Rectal smooth muscle tissue (tissue), 1 donor: Measurements from ENCODE around the gene MS4A7.

ENCODE experiments used
- H3K27ac ChIP-seq: one replicate; pipeline ENCODE4 v1.7.0; 2013; ENCODE audit warnings: low read depth, low read length, inconsistent platforms
- H3K27me3 ChIP-seq: one replicate; pipeline ENCODE4 v1.7.0; 2013; ENCODE audit warnings: low read length; ENCODE audit not compliant: control insufficient read depth, insufficient read depth
- H3K36me3 ChIP-seq: one replicate; pipeline ENCODE4 v1.7.0; 2013; ENCODE audit warnings: low read length; ENCODE audit not compliant: control insufficient read depth, insufficient read depth
- H3K4me1 ChIP-seq: one replicate; pipeline ENCODE4 v1.7.0; 2013; ENCODE audit warnings: low read length; ENCODE audit not compliant: control insufficient read depth, insufficient read depth
- H3K4me3 ChIP-seq: one replicate; pipeline ENCODE4 v1.7.0; 2013; ENCODE audit warnings: low read length
- H3K9ac ChIP-seq: one replicate; pipeline ENCODE4 v1.7.0; 2013; ENCODE audit warnings: low read length

MS4A7 gene

DNA sequence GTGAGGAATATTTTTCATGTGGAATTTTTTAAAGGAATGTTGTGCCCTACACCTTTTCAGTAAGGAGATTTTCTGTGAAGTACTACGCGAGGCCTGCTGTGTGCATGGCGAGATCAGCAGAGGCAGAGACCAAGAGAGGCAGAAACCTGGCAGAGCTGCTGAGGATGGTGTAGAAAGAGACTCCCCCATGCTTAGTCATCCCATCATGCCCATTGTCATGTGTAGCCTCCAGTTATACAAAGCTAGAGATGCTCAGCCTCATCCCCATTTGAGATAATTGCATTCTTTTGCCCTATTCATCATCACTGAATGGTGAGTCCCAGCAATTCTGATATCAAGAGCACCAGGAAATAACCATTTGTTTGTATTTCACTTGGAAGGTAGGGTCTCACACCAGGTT is 3.0 kb upstream of the MS4A7 start:
- Histone ChIP-seq H3K27ac (no peak overlapping the region), H3K27me3 (no peaks in the 10 kb centered on the region), H3K36me3 (no peaks in the 10 kb centered on the region), H3K4me3 (no peak overlapping the region), H3K4me1 (no peaks in the 10 kb centered on the region), H3K9ac (no peak overlapping the region)

DNA sequence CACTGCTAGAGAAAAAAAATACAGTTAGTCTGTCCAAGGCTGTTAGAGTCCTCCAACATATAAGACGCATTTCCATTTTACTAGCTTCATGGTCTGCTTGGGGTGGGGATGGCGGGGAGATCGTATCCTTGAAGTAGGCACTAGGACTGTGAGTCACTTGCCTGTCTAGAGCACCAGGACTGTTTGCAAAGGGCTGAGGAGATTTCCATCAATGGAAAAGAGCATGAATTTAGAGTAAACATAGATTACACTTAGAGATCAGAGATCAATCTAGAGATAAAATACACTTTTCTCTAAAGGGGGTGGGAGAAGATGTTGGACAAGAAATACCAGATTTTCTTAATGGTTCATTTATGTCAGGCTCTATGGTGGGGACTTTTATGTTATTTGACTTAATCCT is 1.7 kb upstream of the MS4A7 start:
- Histone ChIP-seq H3K4me3 (no peak overlapping the region), H3K4me1 (no peaks in the 10 kb centered on the region), H3K9ac (no peak overlapping the region), H3K36me3 (no peaks in the 10 kb centered on the region), H3K27me3 (no peaks in the 10 kb centered on the region), H3K27ac (no peak overlapping the region)

DNA sequence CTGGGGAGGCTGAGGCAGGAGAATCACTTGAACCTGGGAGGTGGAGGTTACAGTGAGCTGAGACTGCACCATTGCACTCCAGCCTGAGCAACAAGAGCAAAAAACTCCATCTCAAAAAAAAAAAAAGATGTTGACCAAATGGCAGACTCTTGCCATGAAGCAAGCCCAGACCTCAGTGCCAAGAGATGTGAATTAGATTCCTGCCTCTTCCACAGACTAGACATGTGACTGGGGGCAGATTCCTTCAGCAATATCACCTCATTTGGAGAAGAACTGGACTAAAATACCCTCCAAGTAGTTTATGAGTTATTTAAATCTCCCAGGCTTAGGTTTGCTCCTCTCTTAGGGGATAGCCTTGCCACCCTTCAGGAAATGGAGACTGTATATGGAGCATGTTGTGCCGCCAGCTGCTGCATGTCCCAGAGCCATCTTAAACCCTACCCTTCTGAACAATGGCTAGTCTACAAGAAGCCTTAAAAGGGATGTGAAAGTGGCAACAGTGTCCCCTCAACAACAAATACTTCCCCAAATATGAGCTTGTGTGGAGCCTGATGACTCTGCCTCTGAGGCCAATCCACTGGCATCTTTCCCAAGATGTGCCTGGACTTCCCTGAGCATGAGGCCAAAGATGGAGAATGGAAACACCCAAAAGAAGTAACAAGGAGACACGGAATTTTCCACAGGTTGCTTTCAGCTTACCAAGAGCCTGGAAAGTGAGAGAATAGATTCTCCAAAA is 763 bp upstream of the MS4A7 start:
- H3K4me1 ChIP-seq: no peaks in the 10 kb centered on the region
- no peaks in the 10 kb centered on the region for H3K36me3 ChIP-seq
- H3K27me3 ChIP-seq: no peaks in the 10 kb centered on the region
- H3K27ac ChIP-seq: no peak overlapping the region
- no peak overlapping the region for H3K9ac ChIP-seq
- H3K4me3 ChIP-seq: no peak overlapping the region

DNA sequence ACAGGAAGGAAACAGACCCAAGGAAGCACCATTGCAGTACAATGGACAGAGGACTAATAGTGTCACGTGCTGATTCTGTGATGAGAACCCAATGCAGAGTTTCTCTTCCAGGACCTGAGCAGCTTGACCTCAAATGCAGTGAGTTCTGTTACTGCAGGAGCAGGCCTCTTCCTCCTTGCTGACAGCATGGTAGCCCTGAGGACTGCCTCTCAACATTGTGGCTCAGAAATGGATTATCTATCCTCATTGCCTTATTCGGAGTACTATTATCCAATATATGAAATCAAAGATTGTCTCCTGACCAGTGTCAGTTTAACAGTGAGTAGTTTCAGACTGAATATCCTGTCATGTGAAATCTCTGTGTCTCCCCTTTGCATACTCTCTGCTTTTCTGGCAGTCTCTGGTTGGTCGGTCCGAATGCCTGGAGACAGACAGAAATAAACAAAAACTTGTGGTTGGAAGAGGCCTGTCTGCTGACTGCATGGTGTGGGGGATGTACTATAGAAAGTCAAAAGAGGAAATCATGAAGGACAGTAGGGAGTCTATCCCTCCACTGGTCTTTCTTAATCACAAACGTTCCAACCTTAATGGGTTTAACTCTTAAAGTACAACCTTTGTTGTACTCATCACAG is 11.1 kb downstream of the MS4A7 start:
- no peak overlapping the region for H3K27ac ChIP-seq
- no peak overlapping the region for H3K4me3 ChIP-seq
- H3K4me1 ChIP-seq: no peaks in the 10 kb centered on the region
- no peaks in the 10 kb centered on the region for H3K36me3 ChIP-seq
- H3K9ac ChIP-seq: no peak overlapping the region
- no peaks in the 10 kb centered on the region for H3K27me3 ChIP-seq

DNA sequence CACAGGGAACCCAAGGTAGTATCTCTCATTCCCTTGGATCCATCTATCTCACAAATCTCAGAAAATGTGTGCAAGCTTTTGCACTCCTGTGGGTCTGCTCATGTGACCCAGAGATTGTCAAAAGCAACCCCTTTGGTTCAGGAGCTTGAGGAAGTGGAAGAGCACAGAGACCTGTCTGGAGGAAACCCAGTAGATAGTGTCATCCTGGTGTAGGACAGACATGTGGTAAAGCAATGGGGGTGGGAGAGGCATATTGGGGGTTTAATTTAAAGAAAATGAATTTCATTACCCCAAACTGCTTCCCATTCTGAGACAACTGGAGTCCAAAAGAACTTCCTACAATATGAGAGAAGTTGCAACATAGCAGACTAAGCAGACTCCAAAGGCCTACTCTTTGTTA is 12.1 kb downstream of the MS4A7 start:
- no peaks in the 10 kb centered on the region for H3K27me3 ChIP-seq
- H3K36me3 ChIP-seq: no peaks in the 10 kb centered on the region
- H3K4me3 ChIP-seq: no peak overlapping the region
- no peaks in the 10 kb centered on the region for H3K4me1 ChIP-seq
- H3K27ac ChIP-seq: no peak overlapping the region
- no peak overlapping the region for H3K9ac ChIP-seq

DNA sequence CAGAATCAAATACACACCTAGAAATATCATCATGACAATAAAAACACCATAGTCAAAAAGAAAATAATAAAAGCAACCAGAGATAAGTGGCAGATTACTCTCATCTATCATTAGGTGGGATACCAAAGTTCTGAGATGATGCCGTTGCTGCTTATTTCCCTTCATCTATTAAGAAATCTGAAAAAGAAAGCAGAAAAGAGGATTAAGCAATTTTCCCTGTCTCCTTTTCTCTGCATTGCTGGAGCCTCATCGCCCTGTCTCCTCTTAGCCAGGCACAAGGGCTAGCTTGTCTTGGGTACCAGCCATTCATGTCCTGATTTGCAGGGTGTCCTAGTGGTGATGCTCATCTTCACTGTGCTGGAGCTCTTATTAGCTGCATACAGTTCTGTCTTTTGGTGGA is 14.0 kb downstream of the MS4A7 start:
- Histone ChIP-seq H3K4me3 (no peak overlapping the region), H3K27me3 (no peaks in the 10 kb centered on the region), H3K27ac (no peak overlapping the region), H3K36me3 (no peaks in the 10 kb centered on the region), H3K9ac (no peak overlapping the region), H3K4me1 (no peaks in the 10 kb centered on the region)

DNA sequence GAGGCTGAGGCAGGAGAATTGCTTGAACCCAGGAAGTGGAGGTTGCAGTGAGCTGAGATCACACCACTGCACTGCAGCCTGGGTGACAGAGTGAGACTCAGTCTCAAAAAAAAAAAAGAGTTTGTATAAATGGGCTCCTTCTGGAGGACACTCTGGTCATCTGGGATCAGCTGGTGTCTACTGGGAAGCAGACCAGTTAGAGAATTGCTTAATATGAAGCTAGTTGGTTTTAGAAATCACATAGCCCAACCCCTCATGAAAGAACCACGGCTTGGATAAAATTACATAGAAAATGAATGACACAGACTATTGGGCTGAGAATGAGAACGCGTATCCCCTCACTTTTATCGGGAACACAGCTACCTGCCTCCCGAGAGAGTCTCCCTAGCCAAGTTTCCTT is 14.7 kb downstream of the MS4A7 start:
- no peaks in the 10 kb centered on the region for H3K36me3 ChIP-seq
- H3K27me3 ChIP-seq: no peaks in the 10 kb centered on the region
- H3K27ac ChIP-seq: no peak overlapping the region
- H3K4me1 ChIP-seq: no peaks in the 10 kb centered on the region
- no peak overlapping the region for H3K9ac ChIP-seq
- no peak overlapping the region for H3K4me3 ChIP-seq

DNA sequence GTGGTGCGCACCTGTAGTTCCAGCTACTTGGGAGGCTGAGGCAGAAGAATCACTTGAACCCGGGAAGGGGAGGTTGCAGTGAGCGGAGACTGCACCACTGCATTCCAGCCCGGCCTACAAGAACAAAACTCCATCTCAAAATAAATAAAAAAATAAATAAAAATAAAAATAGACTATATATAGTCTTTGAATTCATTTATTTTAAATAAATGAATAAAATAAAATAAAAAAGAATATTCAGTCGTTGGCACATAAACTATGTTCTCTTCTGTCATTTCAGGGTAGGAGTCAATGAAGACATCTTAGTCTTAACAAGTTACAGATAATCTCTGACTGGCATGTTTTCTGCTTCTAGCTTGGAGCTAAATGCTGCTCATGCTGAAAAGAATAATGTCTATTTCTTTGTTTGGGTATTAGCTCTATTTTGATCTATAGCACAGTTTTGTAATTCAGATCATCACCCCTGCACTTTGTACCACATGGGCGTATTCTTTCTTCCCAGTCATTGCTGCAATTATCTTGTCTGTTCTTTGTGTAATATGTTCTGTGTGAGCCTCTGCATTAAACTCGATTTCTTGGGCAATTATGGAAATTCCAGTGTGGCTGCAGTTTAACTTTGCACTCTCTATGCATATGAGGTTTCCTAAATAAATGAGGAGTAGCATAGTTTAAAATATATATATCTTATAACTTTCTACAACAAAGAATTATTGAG is 16.5 kb downstream of the MS4A7 start:
- no peak overlapping the region for H3K9ac ChIP-seq
- no peak overlapping the region for H3K4me3 ChIP-seq
- no peaks in the 10 kb centered on the region for H3K27me3 ChIP-seq
- H3K27ac ChIP-seq: no peak overlapping the region
- H3K4me1 ChIP-seq: no peaks in the 10 kb centered on the region
- H3K36me3 ChIP-seq: no peaks in the 10 kb centered on the region

DNA sequence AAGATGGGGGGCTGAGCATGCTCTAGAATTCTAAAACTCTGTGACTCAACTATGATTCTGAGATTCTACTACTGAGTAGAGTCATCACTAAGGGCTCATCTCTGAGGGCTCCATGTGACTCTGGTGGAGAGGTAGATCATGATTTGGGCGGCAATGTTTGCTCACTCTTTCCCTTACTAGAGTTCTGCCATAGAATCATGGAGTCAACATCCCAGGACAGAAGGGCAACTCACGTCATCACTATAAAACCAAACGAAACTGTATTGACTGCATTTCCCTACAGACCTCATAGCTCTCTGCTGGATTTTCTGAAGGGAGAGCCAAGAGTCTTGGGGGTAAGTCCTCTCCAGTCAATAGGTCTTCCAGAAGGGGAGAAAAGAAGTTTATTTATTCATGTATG is 18.1 kb downstream of the MS4A7 start, which contains the start of gene MS4A14:
TSS of gene MS4A14 (plus strand) at position 78 of the 400 bp plus-strand sequence. CDS start at position 198, 120 bp downstream.
- no peak within 1 kb of the TSS for H3K9ac ChIP-seq
- no peaks in the 10 kb centered on the region for H3K27me3 ChIP-seq
- H3K4me3 ChIP-seq: no peak within 1 kb of the TSS
- no peaks in the 10 kb centered on the region for H3K36me3 ChIP-seq
- H3K4me1 ChIP-seq: no peaks in the 10 kb centered on the region
- no peak within 1 kb of the TSS for H3K27ac ChIP-seq

DNA sequence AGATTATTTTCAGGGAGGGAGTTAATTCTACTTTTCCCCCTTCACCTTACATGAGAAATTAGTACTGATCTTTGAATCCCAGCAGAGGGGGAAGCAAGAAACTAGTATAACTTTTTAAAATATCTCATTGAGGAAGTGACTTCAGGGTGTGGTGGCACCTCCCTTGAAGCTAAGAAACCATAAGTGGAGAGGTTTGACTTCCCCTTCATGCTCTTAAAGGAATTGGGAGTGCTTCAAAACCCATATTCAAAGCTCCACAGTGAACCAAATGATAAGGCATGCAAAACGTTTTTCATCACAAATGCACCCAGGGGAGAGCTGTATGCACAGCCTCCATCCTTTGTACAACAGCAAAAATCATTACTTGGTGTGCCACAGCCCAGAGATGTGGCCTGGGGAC is 18.5 kb downstream of the MS4A7 start:
- Histone ChIP-seq H3K36me3 (no peaks in the 10 kb centered on the region), H3K27ac (no peak overlapping the region), H3K4me1 (no peaks in the 10 kb centered on the region), H3K4me3 (no peak overlapping the region), H3K9ac (no peak overlapping the region), H3K27me3 (no peaks in the 10 kb centered on the region)

DNA sequence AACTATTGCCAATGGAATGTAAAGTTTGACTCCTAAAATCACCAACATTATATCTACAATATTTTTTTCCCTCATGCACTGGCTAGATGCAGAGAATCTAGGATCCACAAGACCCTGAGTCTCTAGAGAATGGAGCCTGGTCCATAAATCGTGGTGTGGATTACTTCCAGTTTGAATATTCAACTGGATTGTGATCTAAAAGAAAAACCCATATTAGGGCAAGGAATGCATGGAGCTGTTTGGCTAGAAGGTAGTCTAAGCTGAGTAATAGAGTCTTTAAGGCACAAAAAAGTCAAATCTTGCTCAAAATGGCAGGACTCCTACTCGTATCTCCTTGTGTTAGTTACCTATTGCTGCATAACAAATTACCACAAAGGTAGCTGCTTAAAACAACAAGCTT is 41.7 kb downstream of the MS4A7 start:
- H3K4me1 ChIP-seq: no peaks in the 10 kb centered on the region
- no peaks in the 10 kb centered on the region for H3K36me3 ChIP-seq
- no peak overlapping the region for H3K9ac ChIP-seq
- H3K4me3 ChIP-seq: no peak overlapping the region
- no peaks in the 10 kb centered on the region for H3K27me3 ChIP-seq
- H3K27ac ChIP-seq: no peak overlapping the region

DNA sequence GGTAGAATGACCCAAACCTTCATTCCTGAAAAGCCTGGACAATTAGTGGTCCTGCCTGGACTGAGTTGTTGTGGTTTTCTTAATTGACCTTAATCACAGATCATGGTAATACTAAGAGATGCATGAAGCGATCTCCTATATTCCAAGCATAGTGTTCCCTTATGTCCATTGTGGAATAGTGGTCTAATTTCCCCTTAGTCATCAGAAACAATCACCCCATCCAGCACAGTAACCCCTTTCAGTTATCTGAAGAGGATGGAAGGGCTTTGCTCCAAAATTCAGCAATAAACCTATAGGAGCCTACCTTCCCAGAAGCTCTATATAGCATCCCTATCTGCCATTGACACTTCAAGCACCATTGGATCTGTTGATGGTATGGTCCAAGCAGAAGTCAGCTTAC is 44.3 kb downstream of the MS4A7 start:
- Histone ChIP-seq H3K4me1 (no peaks in the 10 kb centered on the region), H3K27ac (no peak overlapping the region), H3K27me3 (no peaks in the 10 kb centered on the region), H3K9ac (no peak overlapping the region), H3K36me3 (no peaks in the 10 kb centered on the region), H3K4me3 (no peak overlapping the region)
